ENCODE data around the gene PROSER2.

The PROSER2 gene

GRCh38 chr10:11804336-11804735 is 18.8 kb upstream of the PROSER2 start:
- no peak for DNase-seq

- no peak for DNase-seq
These were observed 17.4 kb upstream of the PROSER2 start for GRCh38 chr10:11805792-11806191.

DNA sequence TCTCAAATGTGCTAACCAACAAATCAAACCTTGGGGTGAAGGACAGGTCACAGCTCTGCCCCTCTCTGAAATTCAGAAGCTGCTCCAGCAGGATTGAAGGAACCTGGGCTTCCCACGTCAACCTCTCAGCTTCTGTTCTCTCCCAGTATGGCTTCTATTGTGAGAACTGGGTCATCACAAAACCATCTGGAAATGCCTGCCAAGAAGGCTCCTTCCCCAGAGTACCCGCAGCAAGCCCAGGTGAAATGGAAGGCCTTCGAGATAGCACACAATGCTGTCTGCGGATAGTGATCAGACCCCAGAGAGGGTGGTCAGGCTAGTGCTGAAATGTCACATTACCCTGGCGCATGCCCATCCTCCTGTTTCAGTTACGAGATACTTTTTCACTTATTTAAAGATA is 16.4 kb upstream of the PROSER2 start:
- DNase-seq, result no peak

- no peak for DNase-seq
These were observed 14.3 kb upstream of the PROSER2 start for GRCh38 chr10:11808808-11809207.

- no peak for DNase-seq
These were observed 12.8 kb upstream of the PROSER2 start for GRCh38 chr10:11810313-11810766.

DNA sequence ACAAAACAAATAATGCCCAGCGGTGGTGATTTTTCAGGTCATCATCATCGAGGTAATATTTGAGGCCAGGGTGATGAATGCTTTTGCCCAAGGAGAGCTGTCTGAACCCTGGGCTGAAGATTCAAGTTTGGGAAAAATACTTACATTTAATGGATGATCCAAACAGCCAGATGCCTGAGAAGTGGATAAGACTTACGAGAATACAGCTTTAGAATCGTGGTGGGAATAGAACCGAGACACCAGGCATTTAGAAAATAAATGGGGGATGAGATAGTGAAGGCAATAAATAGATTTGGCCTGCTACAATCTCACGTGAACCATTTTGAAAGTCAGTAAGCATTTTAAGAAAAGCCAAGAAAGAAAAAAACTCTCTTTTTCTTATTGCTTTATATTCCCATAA is 12.2 kb upstream of the PROSER2 start:
- DNase-seq, result no peak

GRCh38 chr10:11813177-11813576 is 10.0 kb upstream of the PROSER2 start:
- DNase-seq, result no peak

GRCh38 chr10:11813855-11814567 is 9.1 kb upstream of the PROSER2 start:
- DNase-seq, result no peak

- no peak for DNase-seq
These were observed 4.1 kb upstream of the PROSER2 start for GRCh38 chr10:11819027-11819426.

DNA sequence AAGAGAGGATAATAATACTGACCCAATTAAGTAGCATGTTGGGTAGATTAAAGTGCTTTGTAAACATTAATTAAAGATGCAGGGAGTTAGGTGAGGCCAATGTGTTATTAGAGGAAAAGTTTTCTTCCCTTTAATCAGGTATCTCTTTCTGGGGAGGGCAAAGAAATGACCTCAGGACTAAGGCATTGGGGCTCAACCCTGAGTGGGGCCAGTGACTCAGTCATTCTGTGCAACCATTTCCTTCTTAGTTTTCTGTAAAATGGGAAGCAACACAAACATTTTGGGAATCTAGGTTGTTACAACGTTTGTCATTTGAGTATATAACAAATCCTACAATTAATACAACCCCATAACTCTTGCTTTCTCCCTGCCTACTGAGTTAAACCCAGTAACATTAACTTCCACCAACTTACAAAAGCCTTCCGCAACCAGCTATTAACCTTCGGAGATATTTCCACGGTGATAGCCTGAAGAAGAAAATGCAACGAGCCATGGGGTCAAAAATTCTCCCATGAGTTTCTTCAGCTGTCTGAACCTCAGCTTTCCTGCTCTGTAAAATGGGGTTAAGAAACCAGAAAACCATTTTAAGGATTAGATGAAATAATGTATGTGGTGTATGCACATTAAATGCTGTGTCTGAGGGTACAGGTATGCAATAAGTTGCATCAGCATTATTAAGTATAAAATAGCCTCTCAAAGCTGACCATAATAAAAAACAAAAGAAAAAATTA is 965 bp upstream of the PROSER2 start:
- DNase-seq, result no peak

DNA sequence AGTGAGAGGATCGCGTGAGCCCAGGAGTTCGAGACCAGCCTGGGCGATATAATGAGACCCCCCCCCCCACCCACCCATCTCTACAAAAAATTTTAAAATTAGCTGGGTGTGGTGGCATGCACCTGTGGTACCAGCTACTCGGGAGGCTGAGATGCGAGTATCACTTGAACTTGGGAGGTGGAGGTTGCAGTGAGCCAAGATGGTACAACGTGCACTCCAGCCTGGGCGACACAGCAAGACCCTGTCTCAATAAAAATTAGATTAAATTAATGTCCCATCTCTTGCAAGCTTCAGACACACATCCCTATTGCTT is 391 bp upstream of the PROSER2 start:
- no peak for DNase-seq

GRCh38 chr10:11823989-11824346 is 812 bp downstream of the PROSER2 start:
- DNase-seq, result no peak

DNA sequence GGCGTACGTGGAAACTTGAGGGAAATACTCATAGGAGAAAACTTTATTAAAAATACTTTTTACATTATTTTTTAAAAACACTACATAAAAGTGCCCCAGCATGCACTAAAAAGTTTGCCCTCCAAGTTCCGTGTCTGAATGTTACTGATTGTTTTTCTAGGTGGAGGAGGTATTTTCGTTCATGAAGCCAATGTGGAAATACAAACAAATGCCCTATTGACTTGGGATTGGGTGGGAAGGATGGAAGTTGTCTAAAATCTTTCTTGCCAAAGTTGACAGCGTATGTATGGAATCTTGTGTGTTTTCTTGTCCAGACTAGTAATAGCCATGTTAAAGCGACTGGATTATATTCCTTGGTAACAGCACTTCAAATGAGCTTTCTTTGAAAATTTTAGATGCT is 1.2 kb downstream of the PROSER2 start:
- DNase-seq, result no peak

- no peak for DNase-seq
These were observed 1.7 kb downstream of the PROSER2 start for GRCh38 chr10:11824825-11825224.

GRCh38 chr10:11825796-11826414 is 2.7 kb downstream of the PROSER2 start:
- DNase-seq, result no peak

DNA sequence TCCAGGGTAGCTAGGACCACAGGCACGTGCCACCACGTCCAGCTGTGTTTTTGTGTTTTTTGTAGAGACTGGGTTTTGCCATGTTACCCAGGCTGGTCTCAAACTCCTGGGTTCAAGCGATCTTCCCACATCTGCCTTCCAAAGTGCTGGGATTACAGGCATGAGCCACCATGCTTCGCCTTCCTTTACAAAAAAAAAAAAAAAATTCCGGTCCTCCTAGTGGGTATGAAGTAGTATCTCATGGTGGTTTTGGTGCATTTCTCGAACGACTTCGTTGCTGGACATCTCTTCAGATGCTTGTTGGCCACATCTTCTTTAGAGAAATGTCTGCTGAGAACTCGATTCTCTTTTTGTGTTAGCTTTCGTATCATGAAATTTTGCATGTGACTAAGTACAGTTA is 3.9 kb downstream of the PROSER2 start:
- no peak for DNase-seq

- DNase-seq, result no peak
These were observed 4.3 kb downstream of the PROSER2 start for GRCh38 chr10:11827414-11827813.

DNA sequence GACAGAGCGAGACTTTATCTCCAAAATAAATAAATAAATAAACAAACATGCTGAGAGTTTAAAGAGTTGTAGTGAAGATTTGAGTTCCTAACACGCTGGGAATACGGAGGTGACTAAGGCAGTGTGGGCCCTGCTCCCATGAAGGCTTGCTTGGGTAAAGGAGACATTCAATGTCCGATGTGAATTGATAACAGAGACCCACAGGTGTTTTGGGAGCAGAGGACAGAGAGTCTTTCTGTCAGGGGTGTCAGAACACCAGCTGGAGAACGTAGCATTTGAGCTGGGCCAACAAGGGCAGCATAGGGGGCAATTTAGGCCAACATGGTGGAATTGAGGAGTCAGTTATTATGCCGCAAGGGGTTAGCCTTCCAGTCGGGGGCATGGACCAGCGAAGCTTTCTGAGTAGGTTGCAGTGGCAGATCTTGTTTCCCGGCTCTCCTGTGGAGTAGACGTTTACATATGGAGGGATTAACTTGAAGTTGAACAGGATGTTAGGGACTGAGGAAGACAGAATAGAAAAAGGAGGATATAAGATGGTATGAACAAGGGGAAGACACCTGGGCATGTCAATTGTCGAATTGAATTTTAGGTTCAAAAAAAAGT is 5.6 kb downstream of the PROSER2 start:
- DNase-seq, result no peak

DNA sequence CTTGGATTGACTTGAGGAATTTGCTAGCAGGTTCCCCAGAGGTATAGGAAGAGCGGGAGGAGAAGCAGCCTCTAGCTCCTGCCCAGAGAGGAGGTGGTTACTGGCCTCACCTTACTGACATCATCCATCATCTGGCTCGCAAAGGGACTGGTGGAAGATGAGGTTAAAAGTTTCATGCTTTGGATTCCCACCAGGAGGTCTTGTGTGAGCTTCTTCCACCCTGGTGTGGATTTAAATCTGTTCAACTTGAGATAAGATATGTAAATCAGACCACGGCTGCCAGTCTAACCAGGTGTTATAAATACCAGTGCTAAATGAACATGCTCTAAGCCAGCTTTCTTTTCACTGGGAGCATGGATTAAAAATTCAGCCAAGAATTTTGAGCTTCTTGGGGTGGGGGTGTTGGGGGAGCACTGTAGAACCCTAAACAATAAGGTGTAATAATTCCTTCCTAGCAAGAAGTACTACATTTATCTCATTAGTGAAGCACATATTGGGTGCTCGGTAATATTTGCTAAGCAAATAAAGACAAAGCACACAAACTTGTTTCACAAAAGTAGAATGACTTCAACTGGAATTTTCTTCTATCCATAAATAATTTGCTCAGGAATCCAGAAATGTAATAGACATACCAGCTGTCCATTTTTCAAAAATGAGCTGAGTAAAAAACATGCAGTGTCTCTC is 7.8 kb downstream of the PROSER2 start:
- DNase-seq, result no peak

DNA sequence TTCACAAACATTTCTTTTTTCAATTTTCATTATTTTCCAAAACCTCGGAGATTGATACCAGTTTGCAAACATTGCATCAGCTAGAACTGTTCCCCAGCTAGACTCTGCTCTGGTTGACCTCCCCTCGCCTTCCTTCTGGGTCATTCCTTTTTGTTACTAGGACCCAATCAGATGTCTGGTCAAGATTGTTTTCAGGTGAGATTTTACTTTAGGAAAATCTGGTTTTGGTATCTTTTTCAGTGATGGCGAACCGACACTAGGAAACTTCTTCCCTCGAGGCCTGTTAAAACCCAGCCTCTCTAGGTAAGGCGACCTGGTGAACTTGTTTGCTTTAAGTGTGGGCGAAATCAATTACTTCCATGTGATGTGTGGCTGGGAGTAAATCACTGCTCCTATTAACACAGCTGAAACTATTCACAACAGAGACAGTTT is 8.4 kb downstream of the PROSER2 start:
- no peak for DNase-seq

GRCh38 chr10:11832042-11832441 is 8.9 kb downstream of the PROSER2 start:
- no peak for DNase-seq

DNA sequence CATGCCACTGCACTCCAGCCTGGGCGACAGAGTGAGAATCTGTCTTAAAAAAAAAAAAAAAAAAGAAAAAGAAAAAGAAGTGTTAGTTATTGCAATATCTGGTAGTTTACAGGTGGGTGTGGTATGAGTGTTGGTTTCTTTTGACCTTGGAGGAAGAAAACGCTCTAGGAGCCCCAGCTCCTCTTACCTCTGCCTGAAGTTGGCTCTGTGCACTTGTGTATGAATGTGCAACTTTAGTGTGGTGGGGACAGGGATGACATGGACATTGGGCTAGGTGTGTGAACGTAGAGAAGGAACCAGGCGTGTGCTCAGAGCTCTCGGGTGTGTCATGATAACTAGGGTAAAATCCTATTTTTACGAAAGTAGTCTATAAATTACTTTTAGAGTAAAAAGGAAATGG is 11.9 kb downstream of the PROSER2 start:
- no peak for DNase-seq

DNA sequence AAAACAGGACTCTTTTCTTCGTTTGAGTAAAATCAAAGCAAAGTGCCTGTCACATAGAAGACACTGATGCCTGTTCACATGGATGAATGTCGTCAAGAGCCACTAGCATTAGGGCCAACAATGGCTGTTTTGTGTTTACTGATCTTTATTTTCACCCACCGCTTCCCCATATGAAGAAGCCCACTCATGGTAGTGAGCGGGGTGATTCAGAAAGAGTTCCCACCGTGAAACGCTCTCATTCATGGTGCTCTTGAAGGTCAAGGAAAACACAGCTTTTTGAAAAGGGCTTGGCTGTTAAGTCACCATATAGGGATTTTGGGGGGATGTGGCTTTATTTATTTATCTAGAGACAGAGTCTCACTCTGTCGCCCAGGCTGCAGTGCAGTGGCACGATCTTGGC is 12.5 kb downstream of the PROSER2 start:
- DNase-seq, result no peak

Measured in CD4-positive, alpha-beta T cell treated with Interleukin-6 for 4 hours (primary cell).